Esophagus squamous epithelium (tissue), 5 donors: ENCODE data around the gene NBDY. TPM values are rescaled to one million over a fixed set of nuclear protein-coding genes. Genes with fewer than 3 reads are reported as not detected.
A peak's percentile ranks its signal among the peaks of the same experiment; 100 is the strongest.

Source experiments
- DNase-seq: peaks from one replicate; lab custom pipeline; 2025; lab: John Stamatoyannopoulos, UW
- H3K27ac ChIP-seq, 4 donors: fragments of 200-600 bp; sonication (generic); one replicate each; pipeline ENCODE4 v1.5.1; 2016 to 2019; ENCODE audit warnings: mild to moderate bottlenecking in 1 of 4
- H3K27me3 ChIP-seq, 4 donors: fragments of 200-600 bp; sonication (generic); 1 replicate in 3 of 4; 2 replicates in 1 of 4; pipeline versions ENCODE4 v1.5.1 to v1.6.0; 2017 to 2021; ENCODE audit warnings: antibody characterized with exemption in 1 of 4
- H3K36me3 ChIP-seq, 3 donors: fragments of 200-600 bp; sonication (generic); one replicate each; pipeline ENCODE4 v1.5.1; 2016 to 2019
- H3K4me1 ChIP-seq, 3 donors: fragments of 200-600 bp; sonication (generic); one replicate each; pipeline ENCODE4 v1.5.1; 2017 to 2019
- H3K4me3 ChIP-seq, 4 donors: fragments of 200-600 bp; sonication (generic); 1 replicate in 3 of 4; 2 replicates in 1 of 4; pipeline ENCODE4 v1.5.1; 2016 to 2019; ENCODE audit warnings: mild to moderate bottlenecking in 2 of 4, moderate library complexity in 1 of 4
- H3K9me3 ChIP-seq, 3 donors: fragments of 200-600 bp; sonication (generic); one replicate each; pipeline ENCODE4 v1.5.1; 2016 to 2019
- POLR2A ChIP-seq, 4 donors: fragments of 450-650 bp; IDR thresholded peaks; one replicate each; pipeline ENCODE4 v1.6.1; 2017; ENCODE audit warnings: antibody characterized with exemption in 4 of 4, mild to moderate bottlenecking in 4 of 4, moderate library complexity in 3 of 4
- WGBS, 2 donors: methylation state at CpG; one replicate each; pipeline ENCODE4 v1.1.5; 2018; 5-methylcytosine and 5-hydroxymethylcytosine counted together
- intact Hi-C: fragments of 100-400 bp; cut with DNase I; formaldehyde crosslinking; loops from one replicate; pipeline ENCODE4 v1.15.0; 2022
- total RNA-seq, 4 donors: library from RNA; depleted of rRNA; stranded (reverse); fragments of >200 nt; gene quantifications; one replicate each; pipeline ENCODE4 v1.1.0, GENCODE V29; 2016
- TF ChIP-seq, protein P1 (sequence below), 6 experiments: fragments of 450-650 bp in 4 of 6; fragments of 200-600 bp in 2 of 6; sonication (generic) in 2 of 6; IDR thresholded peaks; one replicate each; pipeline ENCODE4 v1.5.1; 2016 to 2019; ENCODE audit warnings: antibody characterized with exemption in 6 of 6, mild to moderate bottlenecking in 4 of 6, moderate library complexity in 4 of 6
- donor health status: DM: yes; HTN: yes; CAD: no.

NBDY gene
- total RNA-seq, 4 donors from 2014 or later = 8.3 to 17.7 (median 10.8) TPM

- Histone ChIP-seq H3K4me3 (no peak overlapping the region), H3K4me1 (peaks cover 0 to 3% (median 0%) of the 10 kb centered on the region in 3 donors), H3K27ac (no peak overlapping the region), H3K27me3 (no peaks in the 10 kb centered on the region), H3K9me3 (no peaks in the 10 kb centered on the region), H3K36me3 (peaks cover 0 to 12% (median 0%) of the 10 kb centered on the region in 3 donors)
- TF ChIP-seq POLR2A (IDR thresholded peaks at IDR 0.05) = no peak
- TF ChIP-seq, protein P1, sequence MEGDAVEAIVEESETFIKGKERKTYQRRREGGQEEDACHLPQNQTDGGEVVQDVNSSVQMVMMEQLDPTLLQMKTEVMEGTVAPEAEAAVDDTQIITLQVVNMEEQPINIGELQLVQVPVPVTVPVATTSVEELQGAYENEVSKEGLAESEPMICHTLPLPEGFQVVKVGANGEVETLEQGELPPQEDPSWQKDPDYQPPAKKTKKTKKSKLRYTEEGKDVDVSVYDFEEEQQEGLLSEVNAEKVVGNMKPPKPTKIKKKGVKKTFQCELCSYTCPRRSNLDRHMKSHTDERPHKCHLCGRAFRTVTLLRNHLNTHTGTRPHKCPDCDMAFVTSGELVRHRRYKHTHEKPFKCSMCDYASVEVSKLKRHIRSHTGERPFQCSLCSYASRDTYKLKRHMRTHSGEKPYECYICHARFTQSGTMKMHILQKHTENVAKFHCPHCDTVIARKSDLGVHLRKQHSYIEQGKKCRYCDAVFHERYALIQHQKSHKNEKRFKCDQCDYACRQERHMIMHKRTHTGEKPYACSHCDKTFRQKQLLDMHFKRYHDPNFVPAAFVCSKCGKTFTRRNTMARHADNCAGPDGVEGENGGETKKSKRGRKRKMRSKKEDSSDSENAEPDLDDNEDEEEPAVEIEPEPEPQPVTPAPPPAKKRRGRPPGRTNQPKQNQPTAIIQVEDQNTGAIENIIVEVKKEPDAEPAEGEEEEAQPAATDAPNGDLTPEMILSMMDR (IDR thresholded peaks at IDR 0.05) = no peak
- intact Hi-C loops = no loop called here
- DNase-seq = no peak
- WGBS, 2 donors = 95 to 100% methylated on average over 1 to 7 of the region's 7 CpGs
These were observed 56.4 kb downstream of the NBDY start for GRCh38 chrX:56785442-56785841.

DNA sequence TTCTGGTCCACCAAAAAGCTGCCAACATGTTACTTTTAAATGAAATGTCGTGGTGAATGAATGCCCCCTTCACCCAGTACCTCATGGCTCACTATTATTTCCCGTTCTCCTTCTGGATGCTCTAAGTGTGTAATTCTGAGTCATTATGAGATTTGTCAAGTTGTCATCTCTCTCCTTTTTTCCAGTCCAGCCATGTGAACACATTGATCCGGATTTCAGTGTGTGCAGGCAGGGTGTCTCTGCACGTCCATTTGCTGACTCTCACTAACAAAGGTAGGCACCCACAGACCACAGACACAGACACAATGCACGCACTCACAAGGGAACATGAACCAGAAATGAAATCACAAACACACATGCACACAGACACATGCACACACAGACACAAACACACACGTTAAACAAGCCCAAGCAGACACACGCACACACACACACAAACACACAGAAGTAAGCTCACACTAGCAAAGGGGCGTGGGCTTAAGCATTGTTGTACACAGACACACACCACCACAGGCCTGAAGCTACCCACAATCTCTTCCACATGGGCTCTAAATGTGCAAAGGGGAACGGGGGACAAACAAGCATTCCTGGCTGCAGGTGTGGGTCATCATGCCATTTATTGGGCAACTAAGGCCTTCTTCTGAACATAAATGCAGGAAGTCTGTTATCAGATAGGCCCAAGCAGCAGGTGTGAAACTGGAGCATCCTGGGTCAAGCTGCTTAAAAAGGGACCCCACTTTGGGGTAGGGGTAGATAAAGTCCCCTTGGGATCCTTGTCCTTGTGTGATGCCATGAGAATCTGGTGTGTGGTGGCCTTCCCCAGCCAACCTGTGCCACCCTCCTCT, 58.1 kb downstream of the NBDY start:
- H3K27me3 ChIP-seq = no peaks in the 10 kb centered on the region
- no peak overlapping the region for H3K4me3 ChIP-seq
- no peak for DNase-seq
- H3K36me3 ChIP-seq = peaks cover 0 to 12% (median 0%) of the 10 kb centered on the region in 3 donors
- intact Hi-C loops = no loop called here
- 69 to 79% methylated on average over 6 to 8 of the region's 9 CpGs for WGBS, 2 donors
- TF ChIP-seq, protein P1 (IDR thresholded peaks at IDR 0.05) = no peak
- no peak for TF ChIP-seq POLR2A (IDR thresholded peaks at IDR 0.05)
- no peak overlapping the region for H3K27ac ChIP-seq
- peaks cover 0 to 3% (median 0%) of the 10 kb centered on the region in 3 donors for H3K4me1 ChIP-seq
- no peaks in the 10 kb centered on the region for H3K9me3 ChIP-seq

DNA sequence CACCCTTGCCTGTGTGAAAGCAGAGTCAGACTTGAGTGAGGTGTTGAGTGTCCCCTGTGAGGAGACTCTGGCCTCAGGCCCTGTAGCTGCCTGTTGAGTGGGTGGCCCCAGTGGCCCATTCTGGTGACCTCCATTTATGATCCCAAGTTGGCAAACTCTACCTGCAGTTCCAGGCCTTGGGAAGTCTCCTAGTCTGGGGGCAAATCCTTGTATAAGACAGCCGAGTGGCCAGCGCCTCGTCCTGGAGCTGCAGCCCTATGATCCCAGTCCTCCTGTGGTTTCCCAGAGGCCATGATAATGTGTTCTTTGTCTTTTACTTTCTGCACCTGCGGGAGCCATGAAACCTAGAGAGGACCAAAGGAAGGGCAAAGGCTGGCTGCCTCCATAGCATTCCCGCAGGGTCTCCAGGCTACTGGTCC, 58.7 kb downstream of the NBDY start:
- Histone ChIP-seq H3K36me3 (peaks cover 0 to 12% (median 0%) of the 10 kb centered on the region in 3 donors), H3K27ac (no peak overlapping the region), H3K4me1 (peaks cover 0 to 3% (median 0%) of the 10 kb centered on the region in 3 donors), H3K27me3 (no peaks in the 10 kb centered on the region), H3K4me3 (no peak overlapping the region), H3K9me3 (no peaks in the 10 kb centered on the region)
- TF ChIP-seq, protein P1 (IDR thresholded peaks at IDR 0.05) = no peak
- no peak for TF ChIP-seq POLR2A (IDR thresholded peaks at IDR 0.05)
- no peak for DNase-seq
- intact Hi-C loops = no loop called here
- WGBS, 2 donors = 83% methylated on average over 5 of the region's 5 CpGs; no CpG with 5 or more reads in 1 of the 2 donors

GRCh38 chrX:56788229-56788628, 59.2 kb downstream of the NBDY start:
- no peak for DNase-seq
- intact Hi-C loops = no loop called here
- no peak for TF ChIP-seq POLR2A (IDR thresholded peaks at IDR 0.05)
- TF ChIP-seq, protein P1 (IDR thresholded peaks at IDR 0.05) = peak in 1 of 6 experiments; percentile 7
- 40 to 100% methylated on average over 1 to 3 of the region's 3 CpGs for WGBS, 2 donors
- H3K4me3 ChIP-seq = peak overlapping the region in 2 of 4 donors; percentile 15 to 34
- H3K9me3 ChIP-seq = no peaks in the 10 kb centered on the region
- no peaks in the 10 kb centered on the region for H3K27me3 ChIP-seq
- peaks cover 0 to 3% (median 0%) of the 10 kb centered on the region in 3 donors for H3K4me1 ChIP-seq
- peaks cover 0 to 8% (median 0%) of the 10 kb centered on the region in 3 donors for H3K36me3 ChIP-seq
- H3K27ac ChIP-seq = peak overlapping the region in 1 of 4 donors; percentile 7

- H3K4me3 ChIP-seq = peak overlapping the region in 2 of 4 donors; percentile 15 to 34
- peaks cover 0 to 6% (median 0%) of the 10 kb centered on the region in 3 donors for H3K36me3 ChIP-seq
- no peaks in the 10 kb centered on the region for H3K9me3 ChIP-seq
- peak overlapping the region in 1 of 4 donors; percentile 7 for H3K27ac ChIP-seq
- H3K4me1 ChIP-seq = peaks cover 0 to 5% (median 2%) of the 10 kb centered on the region in 3 donors
- no peak for TF ChIP-seq POLR2A (IDR thresholded peaks at IDR 0.05)
- TF ChIP-seq, protein P1 (IDR thresholded peaks at IDR 0.05) = peak in 2 of 6 experiments; percentile 16 to 24
- no peak for DNase-seq
- intact Hi-C loops = no loop called here
- H3K27me3 ChIP-seq = no peaks in the 10 kb centered on the region
- 64% methylated on average over 6 of the region's 7 CpGs; no CpG with 5 or more reads in 1 of the 2 donors for WGBS, 2 donors
These were observed 59.7 kb downstream of the NBDY start for GRCh38 chrX:56788717-56789122.
